ENCODE results near the gene ELP5.

The ELP5 gene

GRCh38 chr17:7225711-7226331, 26.2 kb upstream of the ELP5 start:
- H3K27ac ChIP-seq (replicated peaks) = no peak overlapping the region
- no peak for DNase-seq (ENCODE audit: low read depth in 1 of 2, low spot score in 1 of 2)
- no peak overlapping the region for H3K4me3 ChIP-seq (replicated peaks; ENCODE audit: insufficient read depth, low read length)
- no peak for TF ChIP-seq REST (IDR thresholded peaks at IDR 0.05; ENCODE audit: insufficient replicate concordance, low read depth)
- TF ChIP-seq SPI1 (IDR thresholded peaks at IDR 0.05; ENCODE audit: borderline replicate concordance, low read depth) = no peak
- no peak for TF ChIP-seq GABPA (IDR thresholded peaks at IDR 0.05; ENCODE audit: low read depth)
- TF ChIP-seq CTCF (IDR thresholded peaks at IDR 0.05; ENCODE audit: insufficient read depth, low read length) = no peak
- TF ChIP-seq POLR2AphosphoS5 (IDR thresholded peaks at IDR 0.05; ENCODE audit: low read depth) = no peak
- H3K27me3 ChIP-seq (ENCODE audit: insufficient read depth, poor library complexity, severe bottlenecking) = no peaks in the 10 kb centered on the region

GRCh38 chr17:7226721-7227710, 25.0 kb upstream of the ELP5 start:
- Histone ChIP-seq H3K4me3 (replicated peaks; ENCODE audit: insufficient read depth, low read length) (no peak overlapping the region), H3K27ac (replicated peaks) (no peak overlapping the region), H3K27me3 (ENCODE audit: insufficient read depth, poor library complexity, severe bottlenecking) (no peaks in the 10 kb centered on the region)
- TF ChIP-seq POLR2AphosphoS5 (IDR thresholded peaks at IDR 0.05; ENCODE audit: low read depth) (no peak), CTCF (IDR thresholded peaks at IDR 0.05; ENCODE audit: insufficient read depth, low read length) (no peak), GABPA (IDR thresholded peaks at IDR 0.05; ENCODE audit: low read depth) (no peak), SPI1 (IDR thresholded peaks at IDR 0.05; ENCODE audit: borderline replicate concordance, low read depth) (no peak), REST (IDR thresholded peaks at IDR 0.05; ENCODE audit: insufficient replicate concordance, low read depth) (no peak)
- no peak for DNase-seq (ENCODE audit: low read depth in 1 of 2, low spot score in 1 of 2)

DNA sequence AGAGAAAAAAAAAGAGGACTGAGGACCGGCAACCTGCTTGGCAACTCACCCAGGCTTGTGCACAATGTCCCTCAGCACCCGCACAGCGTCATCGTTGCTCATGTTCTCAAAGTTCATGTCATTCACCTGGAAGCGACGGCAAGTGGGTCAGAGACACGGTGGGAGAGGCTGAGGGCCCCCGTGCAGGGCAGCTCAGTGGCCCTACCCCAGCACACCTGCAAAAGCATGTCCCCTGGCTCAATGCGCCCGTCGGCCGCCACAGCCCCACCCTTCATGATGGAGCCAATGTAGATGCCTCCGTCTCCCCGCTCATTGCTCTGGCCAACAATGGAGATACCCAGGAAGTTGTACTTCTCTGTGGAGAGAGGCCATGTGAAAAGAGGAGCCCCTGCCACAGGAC, 23.1 kb upstream of the ELP5 start:
- Histone ChIP-seq H3K27ac (replicated peaks) (no peak overlapping the region), H3K27me3 (ENCODE audit: insufficient read depth, poor library complexity, severe bottlenecking) (no peaks in the 10 kb centered on the region), H3K4me3 (replicated peaks; ENCODE audit: insufficient read depth, low read length) (no peak overlapping the region)
- TF ChIP-seq REST (IDR thresholded peaks at IDR 0.05; ENCODE audit: insufficient replicate concordance, low read depth) = no peak
- TF ChIP-seq CTCF (IDR thresholded peaks at IDR 0.05; ENCODE audit: insufficient read depth, low read length) = no peak
- TF ChIP-seq GABPA (IDR thresholded peaks at IDR 0.05; ENCODE audit: low read depth) = no peak
- TF ChIP-seq SPI1 (IDR thresholded peaks at IDR 0.05; ENCODE audit: borderline replicate concordance, low read depth) = no peak
- TF ChIP-seq POLR2AphosphoS5 (IDR thresholded peaks at IDR 0.05; ENCODE audit: low read depth) = no peak
- DNase-seq (ENCODE audit: low read depth in 1 of 2, low spot score in 1 of 2) = no peak
